Measurements from ENCODE around the gene RPH3AL. TPM values are rescaled to one million over a fixed set of nuclear protein-coding genes. Genes with fewer than 3 reads are reported as not detected.
A peak's percentile ranks its signal among the peaks of the same experiment; 100 is the strongest.

RPH3AL gene
- total RNA-seq, 4 donors from 2014 or later = 31.4 to 92.4 (median 48.6) TPM

GRCh38 chr17:261635-262034 is 91.0 kb downstream of the RPH3AL start:
- H3K27me3 ChIP-seq = no peaks in the 10 kb centered on the region
- DNase-seq = peak in 1 of 3 donors; percentile 29
- H3K9me3 ChIP-seq = no peaks in the 10 kb centered on the region
- H3K4me3 ChIP-seq = no peak overlapping the region
- TF ChIP-seq POLR2A (IDR thresholded peaks at IDR 0.05) (no peak), CTCF (IDR thresholded peaks at IDR 0.05) (no peak)
- H3K36me3 ChIP-seq = peaks cover 0 to 17% (median 0%) of the 10 kb centered on the region in 3 donors
- H3K4me1 ChIP-seq = peaks cover 0 to 2% (median 0%) of the 10 kb centered on the region in 4 donors
- H3K27ac ChIP-seq = no peak overlapping the region

- Histone ChIP-seq H3K36me3 (peaks cover 0 to 17% (median 0%) of the 10 kb centered on the region in 3 donors), H3K27ac (no peak overlapping the region), H3K4me1 (no peaks in the 10 kb centered on the region), H3K27me3 (no peaks in the 10 kb centered on the region), H3K9me3 (no peaks in the 10 kb centered on the region), H3K4me3 (no peak overlapping the region)
- DNase-seq = peak in 2 of 3 donors; percentile 6 to 22
- TF ChIP-seq CTCF (IDR thresholded peaks at IDR 0.05) (no peak), POLR2A (IDR thresholded peaks at IDR 0.05) (no peak)
Observed at GRCh38 chr17:260944-261343, 91.7 kb downstream of the RPH3AL start.

GRCh38 chr17:260031-260791 is 92.4 kb downstream of the RPH3AL start:
- Histone ChIP-seq H3K27ac (no peak overlapping the region), H3K36me3 (peaks cover 0 to 17% (median 0%) of the 10 kb centered on the region in 3 donors), H3K9me3 (no peaks in the 10 kb centered on the region), H3K4me1 (no peaks in the 10 kb centered on the region), H3K4me3 (no peak overlapping the region), H3K27me3 (no peaks in the 10 kb centered on the region)
- peak; percentile 7 to 31 (median 23) for DNase-seq
- TF ChIP-seq CTCF (IDR thresholded peaks at IDR 0.05) (no peak), POLR2A (IDR thresholded peaks at IDR 0.05) (no peak)

GRCh38 chr17:259341-259976 is 93.1 kb downstream of the RPH3AL start:
- no peak overlapping the region for H3K27ac ChIP-seq
- no peaks in the 10 kb centered on the region for H3K9me3 ChIP-seq
- TF ChIP-seq POLR2A (IDR thresholded peaks at IDR 0.05) = no peak
- TF ChIP-seq CTCF (IDR thresholded peaks at IDR 0.05) = no peak
- DNase-seq = peak in 2 of 3 donors; percentile 8 to 25
- peaks cover 0 to 17% (median 0%) of the 10 kb centered on the region in 3 donors for H3K36me3 ChIP-seq
- H3K4me1 ChIP-seq = no peaks in the 10 kb centered on the region
- no peak overlapping the region for H3K4me3 ChIP-seq
- no peaks in the 10 kb centered on the region for H3K27me3 ChIP-seq

GRCh38 chr17:258906-259305 is 93.7 kb downstream of the RPH3AL start:
- no peak for TF ChIP-seq POLR2A (IDR thresholded peaks at IDR 0.05)
- no peak for TF ChIP-seq CTCF (IDR thresholded peaks at IDR 0.05)
- no peak overlapping the region for H3K4me3 ChIP-seq
- no peaks in the 10 kb centered on the region for H3K9me3 ChIP-seq
- H3K27ac ChIP-seq = no peak overlapping the region
- no peaks in the 10 kb centered on the region for H3K4me1 ChIP-seq
- H3K27me3 ChIP-seq = no peaks in the 10 kb centered on the region
- peak in 2 of 3 donors; percentile 6 to 34 for DNase-seq
- H3K36me3 ChIP-seq = peaks cover 0 to 12% (median 0%) of the 10 kb centered on the region in 3 donors

All from Peyer's patch (tissue), 4 donors.